K562 (cell line): ENCODE measurements around the gene MACF1. TPM values are rescaled to one million over a fixed set of nuclear protein-coding genes. Genes with fewer than 3 reads are reported as not detected.

Source experiments
- ATAC-seq: fragments of 200-7000 bp; cut with Tn5 transposase; 3 replicates; pipeline ENCODE4 v1.9.1; 2020; ENCODE audit warnings: moderate library complexity
- BruUV-seq: library from RNA; stranded (reverse); fragments of 400-500 nt; replicated peaks from 2 replicates; lab custom pipeline; 2021; lab: Mats Ljungman, UMichigan
- CTCF ChIA-PET: fragments of 300-600 bp; formaldehyde crosslinking; extraction: SDS; loops from one replicate; lab custom pipeline; 2021; ENCODE audit warnings: low intra/inter-chr PET ratio; lab: Yijun Ruan, JAX
- POLR2A ChIA-PET: fragments of 300-600, 350-650 bp; sonication (Branson Sonifier 250); formaldehyde crosslinking; extraction: SDS; loops from one replicate; lab custom pipeline; 2021; ENCODE audit warnings: antibody characterized with exemption, inconsistent platforms; lab: Yijun Ruan, JAX
- DNase-seq, 4 experiments: peaks; one replicate each; pipeline versions ENCODE4 v3.0.0 to v3.0.0-alpha.2; 2011 to 2018; ENCODE audit warnings: low spot score in 3 of 4, mixed read lengths in 3 of 4; ENCODE audit errors: extremely low read depth in 1 of 4
- FAIRE-seq: peaks from 2 replicates; lab custom pipeline; 2011; peaks lifted over from hg19 to GRCh38; lab: Jason Lieb, UNC
- H2AFZ ChIP-seq: 2 replicates; pipeline ENCODE4 v1.6.0; 2011; ENCODE audit warnings: low read depth, low read length, control low read depth, inconsistent platforms
- H3K27ac ChIP-seq: fragments of 200-600 bp; 3 replicates; pipeline ENCODE4 v1.8.0; 2011; ENCODE audit warnings: low read depth, mild to moderate bottlenecking, control low read depth, inconsistent platforms, low read length, moderate library complexity, mixed read lengths; ENCODE audit errors: extremely low read depth
- H3K27me3 ChIP-seq, 2 experiments: fragments of 300-600 bp in 1 of 2; 2 replicates in 1 of 2; 3 replicates in 1 of 2; pipeline versions ENCODE4 v1.6.0 to v1.8.0; 2011; ENCODE audit warnings: inconsistent platforms in 2 of 2, low read length in 2 of 2, mild to moderate bottlenecking in 1 of 2, mixed read lengths in 1 of 2, moderate library complexity in 1 of 2; ENCODE audit not compliant: control insufficient read depth in 2 of 2, insufficient read depth in 2 of 2
- H3K36me3 ChIP-seq: fragments of 300-600 bp; 3 replicates; pipeline ENCODE4 v1.8.0; 2011; ENCODE audit warnings: mild to moderate bottlenecking, low read length, inconsistent platforms; ENCODE audit not compliant: control insufficient read depth, insufficient read depth
- H3K4me1 ChIP-seq, 2 experiments: fragments of 200-600 bp in 1 of 2; replicated peaks in 1 of 2; 2 replicates in 1 of 2; 3 replicates in 1 of 2; pipeline versions ENCODE4 v1.5.1 to v1.8.0; 2011; ENCODE audit warnings: inconsistent platforms in 2 of 2, low read length in 2 of 2, mild to moderate bottlenecking in 1 of 2, mixed read lengths in 1 of 2, moderate library complexity in 1 of 2; ENCODE audit not compliant: control insufficient read depth in 2 of 2, insufficient read depth in 2 of 2
- H3K4me2 ChIP-seq: 2 replicates; pipeline ENCODE4 v1.6.1; 2011; ENCODE audit warnings: low read length, control low read depth, inconsistent platforms, mixed read lengths; ENCODE audit not compliant: insufficient read depth
- H3K4me3 ChIP-seq: fragments of 200-600 bp; sonication (generic), shearing (Covaris generic); 2 replicates; pipeline ENCODE4 v1.5.1; 2016; ENCODE audit warnings: control low read depth, inconsistent platforms
- H3K79me2 ChIP-seq: fragments of 200-600 bp; 3 replicates; pipeline ENCODE4 v1.8.0; 2011; ENCODE audit warnings: low read length, inconsistent platforms; ENCODE audit not compliant: control insufficient read depth, insufficient read depth
- H3K9ac ChIP-seq, 2 experiments: 2 replicates each; pipeline versions ENCODE4 v1.6.0 to v1.6.1; 2011; ENCODE audit warnings: low read depth in 2 of 2, low read length in 2 of 2, control low read depth in 1 of 2, inconsistent platforms in 1 of 2, mild to moderate bottlenecking in 1 of 2, mixed read lengths in 1 of 2; ENCODE audit not compliant: insufficient read depth in 1 of 2
- H3K9me1 ChIP-seq: one replicate; pipeline ENCODE4 v1.6.0; 2011; ENCODE audit warnings: inconsistent platforms, mild to moderate bottlenecking, low read length, moderate library complexity; ENCODE audit not compliant: control insufficient read depth, insufficient read depth
- H3K9me3 ChIP-seq: replicated peaks from 2 replicates; pipeline ENCODE4 v1.5.1; 2011; ENCODE audit warnings: low read depth, low read length, inconsistent platforms; ENCODE audit not compliant: control insufficient read depth, insufficient read depth
- H4K20me1 ChIP-seq: replicated peaks from 2 replicates; pipeline ENCODE4 v1.6.1; 2011; ENCODE audit warnings: low read length, inconsistent platforms, mixed read lengths; ENCODE audit not compliant: control insufficient read depth, insufficient read depth
- DIDO1 ChIP-seq: fragments of 450-650 bp; IDR thresholded peaks from 2 replicates; pipeline ENCODE4 v1.6.1; 2016; ENCODE audit warnings: low read depth, missing biosample characterization, missing genetic modification characterization
- RFX1 ChIP-seq: fragments of 450-650 bp; IDR thresholded peaks from 2 replicates; pipeline ENCODE4 v1.6.1; 2016; ENCODE audit warnings: mild to moderate bottlenecking, moderate library complexity
- ZKSCAN1 ChIP-seq: fragments of 150-350 bp; IDR thresholded peaks from 2 replicates; pipeline ENCODE4 v1.6.1; 2016; ENCODE audit warnings: low read depth, low read length
- ZNF121 ChIP-seq: sonication (generic); formaldehyde crosslinking; conservative IDR thresholded peaks from 2 replicates; pipeline ENCODE4 v1.8.0; 2022; ENCODE audit warnings: missing genetic modification reagents
- ZNF584 ChIP-seq: fragments of 200-800 bp; sonication (Bioruptor generic); IDR thresholded peaks from 2 replicates; pipeline ENCODE4 v1.6.1; 2016; ENCODE audit warnings: low read depth, mild to moderate bottlenecking, missing genetic modification characterization, missing compliant biosample characterization
- WGBS: fragments of 100-300 bp; shearing (Covaris generic); methylation state at CpG from one replicate; pipeline ENCODE4 v1.1.6; 2016; ENCODE audit warnings: low coverage, mixed read lengths; ENCODE audit not compliant: insufficient coverage; ENCODE audit errors: missing lambda C conversion rate; 5-methylcytosine and 5-hydroxymethylcytosine counted together
- in situ Hi-C: fragments of 300-500 bp; cut with MboI; formaldehyde crosslinking; loops from 4 replicates; pipeline ENCODE4 v1.15.0; 2018; ENCODE audit warnings: inconsistent platforms, mixed read lengths
- intact Hi-C: fragments of 100-400 bp; cut with micrococcal nuclease; formaldehyde crosslinking; loops from 2 replicates; pipeline ENCODE4 v1.14.2; 2022
- polyA plus RNA-seq, 8 experiments: library from polyadenylated mRNA; depleted of rRNA in 4 of 8; stranded (reverse) in 5 of 8; unstranded in 3 of 8; fragments of >200 nt; fragmentation: Nextera tagmentation in 2 of 8; fragmentation: Illumina TruSeq in 1 of 8; extraction: Ambion mirVana in 2 of 8; extraction: Trizol in 1 of 8; gene quantifications; 2 replicates each; pipeline versions ENCODE4 v1.2.1 to v1.2.3, GENCODE V29; 2011 to 2014; ENCODE audit warnings: inconsistent platforms in 1 of 8, missing spikeins in 1 of 8
- total RNA-seq, 7 experiments: library from RNA; depleted of rRNA in 6 of 7; stranded (reverse); fragments of >200 nt in 6 of 7; fragmentation: Illumina TruSeq in 2 of 7; extraction: Trizol in 2 of 7; gene quantifications; 2 replicates each; pipeline versions ENCODE4 v1.2.1 to v1.2.3, GENCODE V29; 2011 to 2021; ENCODE audit warnings: low replicate concordance in 1 of 7
- TF ChIP-seq, protein P1 (sequence below): fragments of 450-650 bp; formaldehyde crosslinking; IDR thresholded peaks from 2 replicates; pipeline ENCODE4 v1.4.0; 2020; ENCODE audit warnings: mild to moderate bottlenecking, mixed read lengths

The MACF1 gene
- total and polyA plus RNA-seq, 9 of the 15 experiments (the other 6 are each of a cell fraction or from before 2014, with no cell fraction given) = 13.2 to 232 (median 112) TPM

DNA sequence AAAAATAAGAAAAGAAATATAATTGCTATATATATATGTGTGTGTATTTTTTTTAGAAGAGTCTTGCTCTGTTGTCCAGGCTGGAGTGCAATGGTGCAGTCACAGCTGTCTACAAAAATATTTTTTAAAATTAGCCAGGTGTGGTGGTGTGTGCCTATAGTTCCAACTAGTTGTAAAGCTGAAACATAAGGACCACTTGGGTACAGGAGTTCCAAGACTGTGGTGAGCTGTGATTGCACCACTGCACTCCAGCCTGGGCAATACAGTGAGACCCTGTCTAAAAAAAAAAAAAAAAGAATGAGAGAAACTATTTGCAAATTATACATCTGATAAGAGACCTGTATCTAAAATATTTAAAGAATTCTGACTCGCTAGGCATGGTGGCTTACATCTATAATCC lies 328.9 kb downstream of the MACF1 start:
- no peaks in the 10 kb centered on the region for H3K4me1 ChIP-seq
- H3K27ac ChIP-seq = no peak overlapping the region
- no peak overlapping the region for H2AFZ ChIP-seq
- peaks cover 4% of the 10 kb centered on the region for H3K9me1 ChIP-seq
- no peak for ATAC-seq
- no peaks in the 10 kb centered on the region for H3K9me3 ChIP-seq
- H4K20me1 ChIP-seq = no peaks in the 10 kb centered on the region
- no peaks in the 10 kb centered on the region for H3K27me3 ChIP-seq
- DNase-seq = no peak
- FAIRE-seq = no peak
- POLR2A ChIA-PET = interaction anchor here (0.6 kb wide), 1 partner anchor 636 kb away, joined by 4 read pairs; no protein-coding TSS in a partner anchor
- BruUV-seq = no TSS peak
- H3K36me3 ChIP-seq = no peaks in the 10 kb centered on the region
- in situ Hi-C loops (loop anchor here (10.0 kb wide), 1 partner anchor 269 kb away; no protein-coding TSS in a partner anchor), intact Hi-C loops (no loop called here)
- no peak overlapping the region for H3K9ac ChIP-seq
- H3K79me2 ChIP-seq = no peaks in the 10 kb centered on the region
- H3K4me2 ChIP-seq = no peak overlapping the region
- 21% methylated on average over 1 of the region's 1 CpG for WGBS
- TF ChIP-seq, protein P1, sequence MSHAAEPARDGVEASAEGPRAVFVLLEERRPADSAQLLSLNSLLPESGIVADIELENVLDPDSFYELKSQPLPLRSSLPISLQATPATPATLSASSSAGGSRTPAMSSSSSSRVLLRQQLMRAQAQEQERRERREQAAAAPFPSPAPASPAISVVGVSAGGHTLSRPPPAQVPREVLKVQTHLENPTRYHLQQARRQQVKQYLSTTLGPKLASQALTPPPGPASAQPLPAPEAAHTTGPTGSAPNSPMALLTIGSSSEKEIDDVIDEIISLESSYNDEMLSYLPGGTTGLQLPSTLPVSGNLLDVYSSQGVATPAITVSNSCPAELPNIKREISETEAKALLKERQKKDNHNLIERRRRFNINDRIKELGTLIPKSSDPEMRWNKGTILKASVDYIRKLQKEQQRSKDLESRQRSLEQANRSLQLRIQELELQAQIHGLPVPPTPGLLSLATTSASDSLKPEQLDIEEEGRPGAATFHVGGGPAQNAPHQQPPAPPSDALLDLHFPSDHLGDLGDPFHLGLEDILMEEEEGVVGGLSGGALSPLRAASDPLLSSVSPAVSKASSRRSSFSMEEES (CRISPR knock-in tag) = no peak
- no peak for TF ChIP-seq ZKSCAN1
- TF ChIP-seq DIDO1 = no peak
- no peak for TF ChIP-seq RFX1
- peak; percentile 96 for TF ChIP-seq ZNF121 (CRISPR knock-in tag)
- no peak for TF ChIP-seq ZNF584
- no peak overlapping the region for H3K4me3 ChIP-seq
- CTCF ChIA-PET = no interaction called here

Other genes starting within 250 kb of the MACF1 start
- gene AKIRIN1, start 213.4 kb upstream of the MACF1 start, total RNA-seq (2014; rRNA removed) = 68.9 and 72.4 TPM in 2 replicates
- 81.7 and 86.5 TPM in 2 replicates for gene AKIRIN1, start 213.4 kb upstream of the MACF1 start, total RNA-seq (2014; rRNA removed; fragmentation: Illumina TruSeq; extraction: Trizol)
- 76.2 and 83.4 TPM in 2 replicates for gene AKIRIN1, start 213.4 kb upstream of the MACF1 start, total RNA-seq (2015; rRNA removed; fragmentation: Illumina TruSeq; extraction: Trizol)
- 86.0 and 87.8 TPM in 2 replicates for gene AKIRIN1, start 213.4 kb upstream of the MACF1 start, total RNA-seq (2021)
- gene AKIRIN1, start 213.4 kb upstream of the MACF1 start, polyA plus RNA-seq (2011; rRNA removed) = 95.0 and 139 TPM in 2 replicates
- gene AKIRIN1, start 213.4 kb upstream of the MACF1 start, polyA plus RNA-seq (2014; fragmentation: Illumina TruSeq; extraction: Trizol) = 91.4 and 103 TPM in 2 replicates
- gene AKIRIN1, start 213.4 kb upstream of the MACF1 start, polyA plus RNA-seq (2014; fragmentation: Nextera tagmentation; extraction: Ambion mirVana) = 10 to 100 TPM; 11.5 to 17.6 TPM
- 85.1 and 87.2 TPM in 2 replicates for gene AKIRIN1, start 213.4 kb upstream of the MACF1 start, polyA plus RNA-seq (2014; rRNA removed)
- gene NDUFS5, start 178.3 kb upstream of the MACF1 start, total RNA-seq (2014; rRNA removed) = 1,178 and 1,281 TPM in 2 replicates
- gene NDUFS5, start 178.3 kb upstream of the MACF1 start, total RNA-seq (2014; rRNA removed; fragmentation: Illumina TruSeq; extraction: Trizol) = 1,116 and 1,227 TPM in 2 replicates
- 976 and 1,027 TPM in 2 replicates for gene NDUFS5, start 178.3 kb upstream of the MACF1 start, total RNA-seq (2015; rRNA removed; fragmentation: Illumina TruSeq; extraction: Trizol)
- gene NDUFS5, start 178.3 kb upstream of the MACF1 start, total RNA-seq (2021) = 499 and 523 TPM in 2 replicates
- 839 and 1,074 TPM in 2 replicates for gene NDUFS5, start 178.3 kb upstream of the MACF1 start, polyA plus RNA-seq (2011; rRNA removed)
- 1,614 and 1,625 TPM in 2 replicates for gene NDUFS5, start 178.3 kb upstream of the MACF1 start, polyA plus RNA-seq (2014; fragmentation: Illumina TruSeq; extraction: Trizol)
- 1,000 to 10,000 TPM; 2,515 to 2,737 TPM for gene NDUFS5, start 178.3 kb upstream of the MACF1 start, polyA plus RNA-seq (2014; fragmentation: Nextera tagmentation; extraction: Ambion mirVana)
- gene NDUFS5, start 178.3 kb upstream of the MACF1 start, polyA plus RNA-seq (2014; rRNA removed) = 1,487 and 1,540 TPM in 2 replicates